Left ventricle myocardium inferior (tissue), 1 donor: ENCODE results near the gene SNF8. TPM values are rescaled to one million over a fixed set of nuclear protein-coding genes. Genes with fewer than 3 reads are reported as not detected.

Experiments
- DNase-seq: peaks from one replicate; pipeline ENCODE4 v3.0.0-alpha.2; 2020
- H3K27ac ChIP-seq: fragments of 200-600 bp; replicated peaks from 2 replicates; pipeline ENCODE4 v1.8.0; 2021
- H3K27me3 ChIP-seq: fragments of 200-600 bp; 2 replicates; pipeline ENCODE4 v1.8.0; 2021; ENCODE audit warnings: low read depth
- H3K36me3 ChIP-seq: fragments of 200-600 bp; 2 replicates; pipeline ENCODE4 v1.8.0; 2021
- H3K4me1 ChIP-seq: fragments of 200-600 bp; 2 replicates; pipeline ENCODE4 v1.8.0; 2021
- H3K4me3 ChIP-seq: fragments of 200-600 bp; 2 replicates; pipeline ENCODE4 v1.8.0; 2021; ENCODE audit warnings: mild to moderate bottlenecking, moderate library complexity
- H3K9me3 ChIP-seq: fragments of 200-600 bp; replicated peaks from 2 replicates; pipeline ENCODE4 v1.8.0; 2021
- CTCF ChIP-seq: fragments of 200-600 bp; IDR thresholded peaks from 2 replicates; pipeline ENCODE4 v1.8.0; 2021; ENCODE audit warnings: antibody characterized with exemption, mild to moderate bottlenecking, borderline replicate concordance
- intact Hi-C: fragments of 100-400 bp; cut with micrococcal nuclease; formaldehyde crosslinking; loops from one replicate; pipeline ENCODE4 v1.11.0; 2022
- long read RNA-seq: library from polyadenylated mRNA; unstranded; transcript quantifications from one replicate; pipeline ENCODE4 v2.0.0, GENCODE V29; 2021
- total RNA-seq: library from RNA; stranded (reverse); fragmentation: NEBNext Ultra II Directional; extraction: Animal tissue kit (Norgen Biotek cat#: 25700); gene quantifications from one replicate; pipeline ENCODE4 v1.2.1, GENCODE V29; 2021
- donor health status: DM: no; HTN: yes; CAD: no; lungs with severe emphysema.

The SNF8 gene, protein sequence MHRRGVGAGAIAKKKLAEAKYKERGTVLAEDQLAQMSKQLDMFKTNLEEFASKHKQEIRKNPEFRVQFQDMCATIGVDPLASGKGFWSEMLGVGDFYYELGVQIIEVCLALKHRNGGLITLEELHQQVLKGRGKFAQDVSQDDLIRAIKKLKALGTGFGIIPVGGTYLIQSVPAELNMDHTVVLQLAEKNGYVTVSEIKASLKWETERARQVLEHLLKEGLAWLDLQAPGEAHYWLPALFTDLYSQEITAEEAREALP
- 111 TPM for total RNA-seq
- long read RNA-seq, transcript SNF8-202 (8 exons, 2,319 nt), result major isoform, 94 of 101 reads
- long read RNA-seq, partial matches to known transcripts, result 4 of 101 reads
- long read RNA-seq, other reads (novel, unspliced or antisense), result 0 of 101 reads

- H3K36me3 ChIP-seq, result peaks cover 27% of the 10 kb centered on the region
- peak; percentile 92 for DNase-seq
- no peak for TF ChIP-seq CTCF
- H3K27me3 ChIP-seq, result peaks cover 3% of the 10 kb centered on the region
- peak within 1 kb of the TSS; percentile 84 for H3K4me3 ChIP-seq
- intact Hi-C loops, result no loop called here
- peak within 1 kb of the TSS; percentile 90 for H3K27ac ChIP-seq
- peaks cover 33% of the 10 kb centered on the region for H3K4me1 ChIP-seq
- no peaks in the 10 kb centered on the region for H3K9me3 ChIP-seq
These were observed at the start of gene SNF8 for GRCh38 chr17:48944515-48945260. Gene SNF8, minus strand, starts transcription at chr17:48944842. Its CDS starts 108 bp downstream, at chr17:48944734.

DNA sequence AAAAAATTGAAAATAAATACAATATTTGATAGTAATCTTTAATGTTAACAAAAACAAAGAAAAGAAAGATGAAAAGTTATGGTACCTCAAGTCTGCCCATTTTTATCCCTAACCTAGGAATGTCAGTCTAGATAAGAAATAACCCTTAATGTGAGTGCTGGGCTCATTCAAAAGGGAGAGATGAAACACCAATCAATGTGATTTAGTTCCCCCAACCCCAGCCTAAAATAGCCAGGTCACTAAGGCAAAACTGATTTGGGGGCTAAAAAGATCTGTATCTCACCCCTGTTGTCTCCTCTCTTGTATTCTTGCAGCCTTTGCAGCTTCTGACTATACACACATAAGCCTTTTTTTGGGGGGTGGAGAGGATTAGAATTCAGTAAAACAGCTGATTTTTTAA is 49.3 kb upstream of the SNF8 start:
- Histone ChIP-seq H3K4me3 (no peak overlapping the region), H3K27me3 (peaks cover 100% of the 10 kb centered on the region), H3K36me3 (no peaks in the 10 kb centered on the region), H3K4me1 (peaks cover 31% of the 10 kb centered on the region), H3K9me3 (no peaks in the 10 kb centered on the region), H3K27ac (no peak overlapping the region)
- no peak for TF ChIP-seq CTCF
- intact Hi-C loops, result no loop called here
- no peak for DNase-seq

- intact Hi-C loops, result no loop called here
- TF ChIP-seq CTCF, result no peak
- no peak for DNase-seq
- H3K9me3 ChIP-seq, result no peaks in the 10 kb centered on the region
- H3K4me3 ChIP-seq, result no peak overlapping the region
- H3K27me3 ChIP-seq, result peaks cover 100% of the 10 kb centered on the region
- H3K4me1 ChIP-seq, result peaks cover 29% of the 10 kb centered on the region
- H3K36me3 ChIP-seq, result no peaks in the 10 kb centered on the region
- no peak overlapping the region for H3K27ac ChIP-seq
These were observed 48.7 kb upstream of the SNF8 start for GRCh38 chr17:48993305-48993704.

DNA sequence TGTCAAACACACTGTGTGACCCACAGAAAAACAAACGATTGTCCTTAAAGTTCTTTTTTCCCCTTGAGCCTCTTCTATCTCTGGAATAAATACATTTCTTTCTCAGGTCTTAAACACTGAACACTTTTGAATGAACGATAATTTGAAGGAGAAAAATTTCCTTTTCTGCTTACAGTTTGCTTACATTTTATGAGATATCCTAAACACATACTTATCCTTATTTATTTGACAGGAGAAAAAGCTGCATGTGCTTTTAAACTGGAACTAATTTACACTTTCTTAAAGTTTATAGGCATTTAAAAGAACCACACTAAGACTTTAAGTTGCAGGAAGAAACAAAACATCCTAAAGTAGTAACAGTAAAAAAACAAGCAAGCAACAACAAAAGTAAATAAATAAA is 47.8 kb upstream of the SNF8 start:
- Histone ChIP-seq H3K36me3 (no peaks in the 10 kb centered on the region), H3K4me3 (no peak overlapping the region), H3K4me1 (peaks cover 21% of the 10 kb centered on the region), H3K27ac (no peak overlapping the region), H3K27me3 (peaks cover 100% of the 10 kb centered on the region), H3K9me3 (no peaks in the 10 kb centered on the region)
- no peak for TF ChIP-seq CTCF
- intact Hi-C loops, result no loop called here
- no peak for DNase-seq

- Histone ChIP-seq H3K36me3 (no peaks in the 10 kb centered on the region), H3K4me1 (peaks cover 5% of the 10 kb centered on the region), H3K27ac (no peak overlapping the region), H3K9me3 (no peaks in the 10 kb centered on the region), H3K4me3 (no peak overlapping the region), H3K27me3 (peaks cover 100% of the 10 kb centered on the region)
- no peak for DNase-seq
- intact Hi-C loops, result no loop called here
- TF ChIP-seq CTCF, result no peak
These were observed 46.3 kb upstream of the SNF8 start for GRCh38 chr17:48990882-48991357.
